ENCODE data around the gene MAMDC2. TPM values are rescaled to one million over a fixed set of nuclear protein-coding genes. Genes with fewer than 3 reads are reported as not detected.

MAMDC2 gene
- total RNA-seq, 2 donors from 2014 or later, result 25.4 to 29.0 TPM

DNA sequence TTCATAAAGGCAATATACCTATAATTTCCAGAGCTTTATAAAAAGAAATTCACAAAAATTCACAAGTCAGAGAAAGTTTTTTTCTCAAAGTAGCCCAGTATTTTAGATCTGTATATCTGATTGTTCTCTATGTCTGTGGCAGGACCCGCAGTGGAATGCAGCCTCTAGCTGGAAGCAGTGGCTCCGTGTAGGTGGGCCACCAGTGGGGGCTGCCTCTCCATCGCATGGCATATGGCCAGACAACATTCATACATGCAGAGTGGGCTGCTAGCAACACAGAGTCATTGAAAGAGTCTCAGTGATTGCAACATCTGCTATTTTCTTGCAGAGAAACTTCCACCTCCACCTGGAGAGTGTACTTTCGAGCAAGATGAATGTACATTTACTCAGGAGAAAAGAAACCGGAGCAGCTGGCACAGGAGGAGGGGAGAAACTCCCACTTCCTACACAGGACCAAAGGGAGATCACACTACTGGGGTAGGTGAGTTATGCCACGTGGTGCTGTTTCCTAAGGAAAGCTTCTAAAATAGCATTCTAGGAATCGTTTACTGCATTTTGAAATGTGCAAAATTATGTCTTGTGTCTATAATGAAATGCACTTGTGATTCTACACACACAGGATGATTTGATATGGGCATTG is 126.6 kb downstream of the MAMDC2 start:
- Histone ChIP-seq H3K36me3 (peaks cover 7% of the 10 kb centered on the region), H3K27ac (no peak overlapping the region), H3K4me3 (no peak overlapping the region), H3K9me3 (no peaks in the 10 kb centered on the region), H3K4me1 (ENCODE audit: control insufficient read depth in 1 of 2, low read depth in 2 of 2) (no peaks in the 10 kb centered on the region), H3K27me3 (replicated peaks; ENCODE audit: insufficient read depth) (no peaks in the 10 kb centered on the region)
- DNase-seq (ENCODE audit: low spot score), result no peak
- no peak for ATAC-seq (ENCODE audit: insufficient number of reproducible peaks, low FRiP score, low read depth)
- TF ChIP-seq, protein P1, sequence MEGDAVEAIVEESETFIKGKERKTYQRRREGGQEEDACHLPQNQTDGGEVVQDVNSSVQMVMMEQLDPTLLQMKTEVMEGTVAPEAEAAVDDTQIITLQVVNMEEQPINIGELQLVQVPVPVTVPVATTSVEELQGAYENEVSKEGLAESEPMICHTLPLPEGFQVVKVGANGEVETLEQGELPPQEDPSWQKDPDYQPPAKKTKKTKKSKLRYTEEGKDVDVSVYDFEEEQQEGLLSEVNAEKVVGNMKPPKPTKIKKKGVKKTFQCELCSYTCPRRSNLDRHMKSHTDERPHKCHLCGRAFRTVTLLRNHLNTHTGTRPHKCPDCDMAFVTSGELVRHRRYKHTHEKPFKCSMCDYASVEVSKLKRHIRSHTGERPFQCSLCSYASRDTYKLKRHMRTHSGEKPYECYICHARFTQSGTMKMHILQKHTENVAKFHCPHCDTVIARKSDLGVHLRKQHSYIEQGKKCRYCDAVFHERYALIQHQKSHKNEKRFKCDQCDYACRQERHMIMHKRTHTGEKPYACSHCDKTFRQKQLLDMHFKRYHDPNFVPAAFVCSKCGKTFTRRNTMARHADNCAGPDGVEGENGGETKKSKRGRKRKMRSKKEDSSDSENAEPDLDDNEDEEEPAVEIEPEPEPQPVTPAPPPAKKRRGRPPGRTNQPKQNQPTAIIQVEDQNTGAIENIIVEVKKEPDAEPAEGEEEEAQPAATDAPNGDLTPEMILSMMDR (IDR thresholded peaks at IDR 0.05), result no peak

DNA sequence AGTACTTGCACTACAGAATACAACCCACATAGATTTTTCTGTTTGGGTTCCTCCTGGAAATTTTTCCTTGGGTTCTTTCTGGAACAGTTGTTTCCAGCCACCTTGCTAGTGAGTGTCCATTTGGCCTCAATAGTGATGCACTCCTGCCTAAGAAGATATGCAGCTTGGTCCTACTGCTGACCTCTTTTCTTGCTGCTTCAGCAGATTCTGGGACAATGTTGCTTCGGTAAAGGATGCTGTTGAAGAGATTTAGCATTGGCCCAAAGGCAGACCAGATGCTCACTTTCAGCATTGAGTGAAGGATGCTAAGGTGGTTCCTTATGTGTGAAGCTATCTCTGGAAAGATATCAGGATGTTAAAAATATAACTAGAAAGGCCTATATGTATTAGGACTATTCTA is 128.9 kb downstream of the MAMDC2 start:
- Histone ChIP-seq H3K27ac (no peak overlapping the region), H3K4me3 (no peak overlapping the region), H3K36me3 (peaks cover 7% of the 10 kb centered on the region), H3K9me3 (no peaks in the 10 kb centered on the region), H3K4me1 (ENCODE audit: control insufficient read depth in 1 of 2, low read depth in 2 of 2) (no peaks in the 10 kb centered on the region), H3K27me3 (replicated peaks; ENCODE audit: insufficient read depth) (no peaks in the 10 kb centered on the region)
- ATAC-seq (ENCODE audit: insufficient number of reproducible peaks, low FRiP score, low read depth), result no peak
- TF ChIP-seq, protein P1 (IDR thresholded peaks at IDR 0.05), result no peak
- no peak for DNase-seq (ENCODE audit: low spot score)

DNA sequence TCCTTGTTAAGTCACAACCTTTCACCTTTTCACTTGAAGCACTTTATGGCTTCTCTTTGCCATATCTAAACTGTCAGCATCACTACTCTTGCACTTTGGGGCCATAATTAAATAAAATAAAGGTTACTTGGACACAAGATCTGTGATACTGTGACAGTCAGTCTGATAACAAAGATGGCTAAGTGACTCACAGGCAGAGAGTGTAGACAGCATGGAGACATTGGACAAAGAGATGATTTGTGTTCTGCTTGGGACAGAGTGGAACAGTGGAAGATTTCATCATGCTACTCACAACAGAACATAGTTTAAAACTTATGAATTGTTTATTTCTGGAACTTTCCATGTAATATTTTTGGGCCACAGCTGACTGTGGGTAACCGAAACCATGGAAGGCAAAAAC is 133.5 kb downstream of the MAMDC2 start:
- no peaks in the 10 kb centered on the region for H3K4me1 ChIP-seq (ENCODE audit: control insufficient read depth in 1 of 2, low read depth in 2 of 2)
- no peaks in the 10 kb centered on the region for H3K27me3 ChIP-seq (replicated peaks; ENCODE audit: insufficient read depth)
- ATAC-seq (ENCODE audit: insufficient number of reproducible peaks, low FRiP score, low read depth) (no peak), DNase-seq (ENCODE audit: low spot score) (no peak)
- H3K9me3 ChIP-seq, result no peaks in the 10 kb centered on the region
- no peaks in the 10 kb centered on the region for H3K36me3 ChIP-seq
- H3K27ac ChIP-seq, result no peak overlapping the region
- TF ChIP-seq, protein P1 (IDR thresholded peaks at IDR 0.05), result no peak
- H3K4me3 ChIP-seq, result no peak overlapping the region

DNA sequence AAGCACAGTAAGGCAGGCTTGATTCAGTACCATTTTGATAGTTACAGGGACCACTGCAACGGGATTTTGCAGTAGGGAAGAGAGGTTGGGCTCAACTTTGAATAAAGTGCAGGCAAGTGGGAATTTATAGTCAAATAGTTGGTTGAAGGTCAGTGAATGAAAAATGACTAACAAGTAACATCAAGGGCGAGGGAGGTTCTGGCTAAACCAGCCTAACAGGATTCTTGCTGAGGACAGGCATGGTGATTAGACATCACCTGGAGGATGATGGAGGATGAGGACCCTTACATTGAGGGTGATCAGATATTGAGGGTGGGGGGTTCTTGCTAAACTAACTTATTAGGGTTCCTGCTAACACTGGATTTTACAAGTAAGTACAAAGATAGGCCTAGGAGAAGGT is 149.1 kb downstream of the MAMDC2 start:
- DNase-seq (ENCODE audit: low spot score) (no peak), ATAC-seq (ENCODE audit: insufficient number of reproducible peaks, low FRiP score, low read depth) (no peak)
- TF ChIP-seq, protein P1 (IDR thresholded peaks at IDR 0.05), result no peak
- H3K9me3 ChIP-seq, result no peaks in the 10 kb centered on the region
- no peaks in the 10 kb centered on the region for H3K36me3 ChIP-seq
- H3K4me3 ChIP-seq, result no peak overlapping the region
- H3K27me3 ChIP-seq (replicated peaks; ENCODE audit: insufficient read depth), result no peaks in the 10 kb centered on the region
- no peak overlapping the region for H3K27ac ChIP-seq
- H3K4me1 ChIP-seq (ENCODE audit: control insufficient read depth in 1 of 2, low read depth in 2 of 2), result no peaks in the 10 kb centered on the region

DNA sequence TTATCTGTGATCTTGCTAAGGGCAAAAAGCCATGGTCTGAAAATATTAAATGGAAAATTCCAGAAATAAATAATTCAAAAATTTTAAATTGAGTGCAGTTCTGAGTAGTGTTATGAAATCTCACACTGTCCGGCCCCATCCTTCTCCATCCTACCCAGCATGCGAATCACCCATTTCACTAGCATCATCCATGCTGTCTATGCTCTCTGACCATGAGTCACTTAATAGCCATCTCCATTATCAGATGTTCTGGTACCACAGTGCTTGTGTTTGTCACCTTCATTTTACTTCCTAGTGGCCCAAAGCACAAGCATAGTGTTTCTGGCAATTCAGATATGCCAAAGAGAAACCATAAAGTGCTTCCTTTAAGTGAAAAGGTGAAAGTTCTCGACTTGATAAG is 151.8 kb downstream of the MAMDC2 start:
- DNase-seq (ENCODE audit: low spot score) (no peak), ATAC-seq (ENCODE audit: insufficient number of reproducible peaks, low FRiP score, low read depth) (no peak)
- Histone ChIP-seq H3K9me3 (no peaks in the 10 kb centered on the region), H3K4me1 (ENCODE audit: control insufficient read depth in 1 of 2, low read depth in 2 of 2) (no peaks in the 10 kb centered on the region), H3K27ac (no peak overlapping the region), H3K36me3 (no peaks in the 10 kb centered on the region), H3K4me3 (no peak overlapping the region), H3K27me3 (replicated peaks; ENCODE audit: insufficient read depth) (no peaks in the 10 kb centered on the region)
- TF ChIP-seq, protein P1 (IDR thresholded peaks at IDR 0.05), result no peak

All from thoracic aorta (tissue), 2 donors.